Measurements from ENCODE around the gene KLK10. TPM values are rescaled to one million over a fixed set of nuclear protein-coding genes. Genes with fewer than 3 reads are reported as not detected.

The KLK10 gene
- total and polyA plus RNA-seq, 8 donors = 0.35 to 3.4 (median 0.91) TPM

GRCh38 chr19:51016798-51017683, 2.5 kb downstream of the KLK10 start:
- intact Hi-C loops (cut with DNase I) = no loop called here
- Histone ChIP-seq H3K4me1 (peaks cover 0 to 4% of the 10 kb centered on the region in 2 donors), H3K4me3 (no peak overlapping the region), H3K36me3 (no peaks in the 10 kb centered on the region), H3K27ac (no peak overlapping the region), H3K27me3 (peaks cover 34 to 96% of the 10 kb centered on the region in 2 donors), H3K9me3 (no peaks in the 10 kb centered on the region)
- peak in 1 of 2 donors; percentile 67 for TF ChIP-seq CTCF (IDR thresholded peaks at IDR 0.05)
- peak in 2 of 4 donors; percentile 54 to 91 for DNase-seq
- ATAC-seq = peak; percentile 55

GRCh38 chr19:51015691-51016267, 3.7 kb downstream of the KLK10 start:
- no peak for DNase-seq
- Histone ChIP-seq H3K9me3 (no peaks in the 10 kb centered on the region), H3K36me3 (no peaks in the 10 kb centered on the region), H3K27ac (no peak overlapping the region), H3K4me1 (peaks cover 0 to 4% of the 10 kb centered on the region in 2 donors), H3K27me3 (peaks cover 34 to 99% of the 10 kb centered on the region in 2 donors), H3K4me3 (no peak overlapping the region)
- no peak for TF ChIP-seq CTCF (IDR thresholded peaks at IDR 0.05)
- intact Hi-C loops (cut with DNase I) = no loop called here
- ATAC-seq = no peak

GRCh38 chr19:51014242-51014641, 5.3 kb downstream of the KLK10 start:
- H3K9me3 ChIP-seq = no peaks in the 10 kb centered on the region
- H3K4me3 ChIP-seq = no peak overlapping the region
- intact Hi-C loops (cut with DNase I) = no loop called here
- peaks cover 29 to 99% of the 10 kb centered on the region in 2 donors for H3K27me3 ChIP-seq
- H3K4me1 ChIP-seq = peaks cover 0 to 4% of the 10 kb centered on the region in 2 donors
- DNase-seq (no peak), ATAC-seq (no peak)
- TF ChIP-seq CTCF (IDR thresholded peaks at IDR 0.05) = no peak
- H3K27ac ChIP-seq = no peak overlapping the region
- H3K36me3 ChIP-seq = no peaks in the 10 kb centered on the region

- Histone ChIP-seq H3K4me3 (no peak overlapping the region), H3K27ac (no peak overlapping the region), H3K27me3 (peaks cover 15 to 98% of the 10 kb centered on the region in 2 donors), H3K4me1 (peaks cover 0 to 4% of the 10 kb centered on the region in 2 donors), H3K36me3 (no peaks in the 10 kb centered on the region), H3K9me3 (no peaks in the 10 kb centered on the region)
- intact Hi-C loops (cut with DNase I) = no loop called here
- no peak for DNase-seq
- TF ChIP-seq CTCF (IDR thresholded peaks at IDR 0.05) = no peak
- no peak for ATAC-seq
Measured at GRCh38 chr19:51012661-51013190, 6.8 kb downstream of the KLK10 start.
